A549 treated with RU486 at 1 μM for 4 hours (cell line): ENCODE measurements around the gene GGCX. TPM values are rescaled to one million over a fixed set of nuclear protein-coding genes. Genes with fewer than 3 reads are reported as not detected.

Experiments
- total RNA-seq: library from RNA; stranded (reverse); fragments of 200-300 nt; extraction: Qiagen RNA extraction; gene quantifications from 5 replicates; pipeline ENCODE4 v1.2.3, GENCODE V29; 2022; ENCODE audit warnings: low read depth

GGCX gene
- 36.2 to 46.7 TPM (median 42.4 TPM) in 5 replicates for total RNA-seq

GRCh38 chr2:85561280-85562212, at the start of gene GGCX:
GGCX (minus strand) TSS chr2:85561493; CDS start chr2:85561428, 65 bp downstream.

GRCh38 chr2:85602476-85603234, 41.4 kb upstream of the GGCX start, which contains the start of gene TMEM150A:
TMEM150A (minus strand) TSS chr2:85602698; CDS start chr2:85601948, 750 bp downstream.

GRCh38 chr2:85595301-85596025, 34.2 kb upstream of the GGCX start, which contains the start of gene RNF181:
RNF181 (plus strand) TSS chr2:85595745; CDS start chr2:85595764, 19 bp downstream.

GRCh38 chr2:85584354-85584856, 23.1 kb upstream of the GGCX start, which contains the start of gene VAMP5:
VAMP5 (plus strand) TSS chr2:85584431; CDS start chr2:85584491, 60 bp downstream.

GRCh38 chr2:85577386-85578242, 16.3 kb upstream of the GGCX start, which contains the start of gene VAMP8:
VAMP8 (plus strand) TSS chr2:85577586; CDS start chr2:85577647, 61 bp downstream.

GRCh38 chr2:85538507-85539360, 22.6 kb downstream of the GGCX start, which contains the start of gene MAT2A:
MAT2A (plus strand) TSS chr2:85539168; CDS start chr2:85539288, 120 bp downstream.

Other genes with a start within 250 kb of the GGCX start
- gene TGOLN2, start 233.5 kb downstream of the GGCX start, total RNA-seq: 74.7 to 107 TPM (median 104 TPM) in 5 replicates
- gene RETSAT, start 207.0 kb downstream of the GGCX start, total RNA-seq: 51.9 to 58.7 TPM (median 54.3 TPM) in 5 replicates
- gene ELMOD3, start 206.7 kb downstream of the GGCX start, total RNA-seq: 11.1 to 13.1 TPM (median 11.9 TPM) in 5 replicates
- 82.4 to 117 TPM (median 86.5 TPM) in 5 replicates for gene CAPG, start 151.1 kb downstream of the GGCX start, total RNA-seq
- gene SH2D6, start 142.8 kb downstream of the GGCX start, total RNA-seq: 0.46 to 1.6 TPM (median 0.55 TPM) in 5 replicates
- 412 to 487 TPM (median 481 TPM) in 5 replicates for gene MAT2A, start 22.3 kb downstream of the GGCX start, total RNA-seq
- 15.8 to 20.9 TPM (median 20.0 TPM) in 5 replicates for gene VAMP8, start 16.1 kb upstream of the GGCX start, total RNA-seq
- 0.15 TPM in 1 of 5 replicates, not detected in the others for gene VAMP5, start 22.9 kb upstream of the GGCX start, total RNA-seq
- 183 to 198 TPM (median 189 TPM) in 5 replicates for gene RNF181, start 34.3 kb upstream of the GGCX start, total RNA-seq
- gene TMEM150A, start 41.2 kb upstream of the GGCX start, total RNA-seq: 8.5 to 13.1 TPM (median 11.8 TPM) in 5 replicates
- gene C2orf68, start 50.6 kb upstream of the GGCX start, total RNA-seq: 19.6 to 28.1 TPM (median 24.4 TPM) in 5 replicates
- 69.5 to 76.1 TPM (median 75.0 TPM) in 5 replicates for gene USP39, start 54.7 kb upstream of the GGCX start, total RNA-seq
- 0.09 to 0.37 TPM (median 0.12 TPM) in 4 of 5 replicates, not detected in the other for gene SFTPB, start 106.7 kb upstream of the GGCX start, total RNA-seq
- not detected in 5 replicates for gene GNLY, start 132.9 kb upstream of the GGCX start, total RNA-seq
- gene ATOH8, start 192.5 kb upstream of the GGCX start, total RNA-seq: 5.2 to 7.1 TPM (median 5.9 TPM) in 5 replicates